GM06990 (cell line): ENCODE results near the gene INTS1.

Source experiments
- DNase-seq: peaks from one replicate; pipeline ENCODE4 v3.0.0-alpha.2; 2011; ENCODE audit not compliant: insufficient read length; ENCODE audit errors: extremely low read depth
- H3K27me3 ChIP-seq: replicated peaks from 2 replicates; pipeline ENCODE4 v1.6.0; 2011; ENCODE audit warnings: low read length; ENCODE audit not compliant: control insufficient read depth, insufficient read depth
- H3K36me3 ChIP-seq: 2 replicates; pipeline ENCODE4 v1.5.1; 2011; ENCODE audit warnings: low read length; ENCODE audit not compliant: control insufficient read depth, insufficient read depth
- H3K4me3 ChIP-seq: replicated peaks from 2 replicates; pipeline ENCODE4 v1.5.1; 2011; ENCODE audit warnings: low read depth, mild to moderate bottlenecking, control low read depth, low read length
- CTCF ChIP-seq: IDR thresholded peaks from 2 replicates; pipeline ENCODE4 v1.5.1; 2011; ENCODE audit warnings: low read length, control low read depth, mild to moderate bottlenecking, inconsistent platforms; ENCODE audit not compliant: insufficient read depth, poor library complexity, severe bottlenecking

Gene INTS1

GRCh38 chr7:1549357-1550004 is 45.3 kb upstream of the INTS1 start:
- Histone ChIP-seq H3K27me3 (no peaks in the 10 kb centered on the region), H3K4me3 (no peak overlapping the region), H3K36me3 (no peaks in the 10 kb centered on the region)
- TF ChIP-seq CTCF, result no peak
- DNase-seq, result peak; percentile 6

GRCh38 chr7:1548944-1549343 is 44.8 kb upstream of the INTS1 start:
- peak; percentile 7 for DNase-seq
- no peaks in the 10 kb centered on the region for H3K36me3 ChIP-seq
- TF ChIP-seq CTCF, result no peak

GRCh38 chr7:1548438-1548831 is 44.2 kb upstream of the INTS1 start:
- Histone ChIP-seq H3K27me3 (no peaks in the 10 kb centered on the region), H3K4me3 (no peak overlapping the region), H3K36me3 (no peaks in the 10 kb centered on the region)
- TF ChIP-seq CTCF, result peak; percentile 30
- DNase-seq, result peak; percentile 10

More at GRCh38 chr7:1548944-1549343, 44.8 kb upstream of the INTS1 start:
- H3K4me3 ChIP-seq, result no peak overlapping the region
- H3K27me3 ChIP-seq, result no peaks in the 10 kb centered on the region

- no peak for TF ChIP-seq CTCF
- Histone ChIP-seq H3K27me3 (no peaks in the 10 kb centered on the region), H3K4me3 (no peak overlapping the region), H3K36me3 (peaks cover 2% of the 10 kb centered on the region; the same call in 1 of the 2 replicates)
- peak; percentile 9 for DNase-seq
These were observed 43.7 kb upstream of the INTS1 start for GRCh38 chr7:1547777-1548437.

- H3K36me3 ChIP-seq, result peaks cover 2% of the 10 kb centered on the region; the same call in 1 of the 2 replicates
- peak; percentile 15 for DNase-seq
- no peak for TF ChIP-seq CTCF
- no peak overlapping the region for H3K4me3 ChIP-seq
- no peaks in the 10 kb centered on the region for H3K27me3 ChIP-seq
These were observed 43.0 kb upstream of the INTS1 start for GRCh38 chr7:1546909-1547776.
